ENCODE measurements around the gene SCFD2.

Gene SCFD2

DNA sequence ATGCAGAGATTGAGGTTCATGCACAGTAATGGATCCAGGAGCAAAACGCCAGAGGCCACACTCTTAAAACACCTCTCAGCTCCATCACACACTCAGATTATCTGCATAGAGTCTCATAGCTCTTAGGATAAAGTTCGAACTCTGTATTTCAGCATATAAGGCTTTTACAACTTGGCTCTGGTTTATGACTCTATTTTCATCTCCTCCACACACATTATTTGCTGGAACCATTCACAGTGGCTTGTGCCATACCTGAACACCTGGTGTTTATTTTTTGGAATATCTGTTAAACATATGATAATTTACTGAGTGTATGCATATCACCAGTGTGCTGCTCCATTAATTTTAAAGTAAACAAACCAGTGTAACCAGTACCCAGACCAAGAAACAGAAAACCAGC, 476.5 kb downstream of the SCFD2 start:
- Histone ChIP-seq H3K27me3 (ENCODE audit: insufficient read depth, low read length) (no peaks in the 10 kb centered on the region), H3K4me1 (ENCODE audit: control insufficient read depth, insufficient read depth, low read length, unreplicated experiment) (peaks cover 11% of the 10 kb centered on the region), H2AFZ (ENCODE audit: low read length, unreplicated experiment) (no peak overlapping the region), H3K36me3 (ENCODE audit: insufficient read depth, low read length) (no peaks in the 10 kb centered on the region), H3K27ac (ENCODE audit: low read depth, low read length) (no peak overlapping the region), H3K79me2 (ENCODE audit: control insufficient read depth, insufficient read depth, low read length, unreplicated experiment) (no peaks in the 10 kb centered on the region), H3K4me3 (ENCODE audit: low read depth, low read length) (no peak overlapping the region)

DNA sequence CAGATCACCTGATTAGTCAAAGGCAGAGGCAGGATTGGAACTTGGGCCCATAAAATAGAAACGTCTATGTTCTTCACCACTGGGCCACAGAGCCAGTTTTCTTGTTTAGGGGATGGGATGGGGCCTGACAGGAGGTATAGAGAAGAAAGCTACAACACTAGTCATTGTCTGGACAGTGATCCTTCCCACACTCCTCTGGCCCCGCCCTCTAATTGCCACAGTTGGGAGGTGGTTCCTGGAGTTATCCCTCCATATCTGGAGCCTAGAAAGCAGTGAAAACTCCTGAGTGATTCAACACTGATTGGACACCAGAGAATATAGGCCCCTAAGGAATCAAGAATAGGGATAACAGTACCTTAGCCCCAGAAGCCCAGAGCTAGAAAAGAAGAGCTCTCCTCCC, 480.9 kb downstream of the SCFD2 start:
- Histone ChIP-seq H3K4me1 (ENCODE audit: control insufficient read depth, insufficient read depth, low read length, unreplicated experiment) (peaks cover 4% of the 10 kb centered on the region), H3K27me3 (ENCODE audit: insufficient read depth, low read length) (no peaks in the 10 kb centered on the region), H3K4me3 (ENCODE audit: low read depth, low read length) (no peak overlapping the region), H3K79me2 (ENCODE audit: control insufficient read depth, insufficient read depth, low read length, unreplicated experiment) (no peaks in the 10 kb centered on the region), H3K27ac (ENCODE audit: low read depth, low read length) (no peak overlapping the region), H3K36me3 (ENCODE audit: insufficient read depth, low read length) (no peaks in the 10 kb centered on the region), H2AFZ (ENCODE audit: low read length, unreplicated experiment) (no peak overlapping the region)

DNA sequence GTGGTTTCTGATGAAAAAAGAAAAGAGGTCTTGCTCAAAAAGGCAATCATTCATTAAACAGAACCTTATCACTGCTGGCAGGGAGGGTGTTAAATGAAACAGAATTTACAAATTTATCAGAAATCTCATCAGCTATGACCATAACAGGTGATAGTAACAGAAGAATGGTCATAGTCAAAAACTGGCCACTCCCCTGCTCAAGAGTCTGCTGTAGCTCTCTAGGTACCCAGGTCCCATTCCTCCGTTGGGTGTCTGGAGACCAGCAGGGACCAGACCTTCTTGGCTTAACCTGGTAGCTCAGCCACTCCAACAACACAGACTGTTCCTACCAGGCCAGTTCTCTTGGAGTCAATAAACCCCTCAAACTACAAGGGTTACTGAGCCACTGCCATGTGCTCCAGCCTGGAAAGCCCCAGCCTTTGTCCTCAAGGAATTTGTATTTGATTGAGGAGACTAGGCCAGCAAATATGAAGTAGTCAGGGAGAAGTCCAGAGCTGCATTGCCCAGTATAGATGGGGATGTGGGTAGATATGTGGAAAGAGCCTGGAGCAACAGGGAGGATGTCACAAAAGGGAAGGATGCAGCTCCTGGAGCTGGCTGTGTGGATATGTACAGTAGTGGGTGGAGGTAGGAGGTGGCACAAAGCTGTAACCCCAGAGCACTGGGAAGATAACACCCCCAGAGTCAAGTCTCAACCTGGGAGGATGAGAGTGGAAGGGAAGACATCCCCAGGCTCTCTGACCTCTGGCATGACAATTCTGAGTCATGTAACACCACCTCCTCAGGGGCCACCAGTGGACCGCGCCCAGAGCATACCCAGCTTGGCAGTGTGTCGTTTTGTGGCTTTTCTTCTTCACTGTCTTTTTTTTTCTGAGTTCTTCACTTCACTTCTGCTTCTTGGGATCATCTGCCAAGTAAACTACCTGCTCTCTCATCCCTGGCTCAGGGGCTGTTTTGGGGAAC, 481.9 kb downstream of the SCFD2 start:
- Histone ChIP-seq H3K27ac (ENCODE audit: low read depth, low read length) (no peak overlapping the region), H3K4me3 (ENCODE audit: low read depth, low read length) (no peak overlapping the region)

DNA sequence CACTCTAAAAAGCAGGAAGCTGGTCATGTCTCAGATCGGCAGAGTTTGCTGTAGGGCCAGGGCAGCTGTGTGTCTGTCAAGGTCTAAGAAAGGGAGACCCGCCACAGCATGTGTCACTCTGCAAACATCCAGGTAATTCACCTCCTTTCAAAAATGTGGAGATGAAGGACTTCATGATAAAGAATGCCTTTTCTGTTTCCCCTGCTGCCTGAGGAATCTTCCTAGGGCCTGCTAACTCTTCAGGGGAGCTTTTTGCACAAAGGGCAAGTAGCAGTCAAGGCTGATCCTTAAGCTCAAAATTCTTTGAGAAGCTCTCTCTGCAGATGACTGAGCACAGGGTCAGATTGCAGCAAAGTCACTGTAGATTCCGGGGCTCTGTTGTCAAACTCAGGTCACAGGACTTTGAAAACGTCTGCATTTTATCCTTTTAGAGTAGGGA, 482.7 kb downstream of the SCFD2 start:
- Histone ChIP-seq H3K79me2 (ENCODE audit: control insufficient read depth, insufficient read depth, low read length, unreplicated experiment) (no peaks in the 10 kb centered on the region), H3K27ac (ENCODE audit: low read depth, low read length) (no peak overlapping the region), H3K36me3 (ENCODE audit: insufficient read depth, low read length) (no peaks in the 10 kb centered on the region), H3K27me3 (ENCODE audit: insufficient read depth, low read length) (no peaks in the 10 kb centered on the region), H2AFZ (ENCODE audit: low read length, unreplicated experiment) (no peak overlapping the region), H3K4me1 (ENCODE audit: control insufficient read depth, insufficient read depth, low read length, unreplicated experiment) (peaks cover 4% of the 10 kb centered on the region), H3K4me3 (ENCODE audit: low read depth, low read length) (no peak overlapping the region)

More for the DNA sequence above, 481.9 kb downstream of the SCFD2 start:
- H3K27me3 ChIP-seq (ENCODE audit: insufficient read depth, low read length), result no peaks in the 10 kb centered on the region
- H3K4me1 ChIP-seq (ENCODE audit: control insufficient read depth, insufficient read depth, low read length, unreplicated experiment), result peaks cover 4% of the 10 kb centered on the region
- no peaks in the 10 kb centered on the region for H3K79me2 ChIP-seq (ENCODE audit: control insufficient read depth, insufficient read depth, low read length, unreplicated experiment)
- no peak overlapping the region for H2AFZ ChIP-seq (ENCODE audit: low read length, unreplicated experiment)
- no peaks in the 10 kb centered on the region for H3K36me3 ChIP-seq (ENCODE audit: insufficient read depth, low read length)

DNA sequence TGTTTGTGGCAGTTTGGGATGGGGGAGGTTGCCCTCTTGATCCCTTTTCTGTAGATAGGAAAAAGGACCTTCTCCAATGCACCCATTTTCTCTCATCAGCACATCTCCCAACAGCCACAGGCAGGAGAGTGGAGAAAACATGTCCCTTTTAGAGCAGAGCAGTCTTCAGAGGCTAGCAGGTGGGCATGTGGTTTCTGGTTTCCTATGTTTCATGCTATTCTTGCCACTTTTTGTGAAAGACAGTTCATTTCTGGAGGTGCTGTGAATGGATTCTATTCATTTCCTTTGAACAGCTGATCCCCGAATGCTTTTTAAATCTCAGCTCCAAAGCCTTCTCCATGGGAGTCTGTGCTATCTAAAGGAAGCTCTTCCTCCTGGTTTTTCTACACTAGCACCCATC, 484.9 kb downstream of the SCFD2 start:
- H3K4me3 ChIP-seq (ENCODE audit: low read depth, low read length), result no peak overlapping the region
- no peaks in the 10 kb centered on the region for H3K36me3 ChIP-seq (ENCODE audit: insufficient read depth, low read length)
- no peak overlapping the region for H2AFZ ChIP-seq (ENCODE audit: low read length, unreplicated experiment)
- H3K27me3 ChIP-seq (ENCODE audit: insufficient read depth, low read length), result no peaks in the 10 kb centered on the region
- H3K4me1 ChIP-seq (ENCODE audit: control insufficient read depth, insufficient read depth, low read length, unreplicated experiment), result peaks cover 4% of the 10 kb centered on the region
- no peak overlapping the region for H3K27ac ChIP-seq (ENCODE audit: low read depth, low read length)
- H3K79me2 ChIP-seq (ENCODE audit: control insufficient read depth, insufficient read depth, low read length, unreplicated experiment), result no peaks in the 10 kb centered on the region

DNA sequence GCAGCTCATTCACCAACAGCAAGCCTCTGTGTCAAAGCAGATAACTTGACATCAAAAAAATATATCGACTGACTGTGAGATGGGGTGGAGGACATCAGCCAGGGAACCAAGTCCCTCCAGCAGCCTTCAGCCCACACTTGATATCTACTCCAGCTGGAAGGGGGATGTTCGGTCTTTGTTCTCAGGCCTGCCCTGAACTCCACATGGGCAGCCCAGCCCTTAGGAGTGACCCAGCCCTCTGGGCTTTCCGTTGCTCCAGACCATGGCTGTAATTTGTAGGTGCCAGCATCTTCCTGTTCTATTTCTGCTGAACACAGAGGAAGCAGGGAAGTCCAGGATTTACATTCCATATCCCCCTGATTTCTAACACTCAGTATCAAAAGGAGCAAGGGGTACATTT, 486.4 kb downstream of the SCFD2 start:
- Histone ChIP-seq H2AFZ (ENCODE audit: low read length, unreplicated experiment) (no peak overlapping the region), H3K79me2 (ENCODE audit: control insufficient read depth, insufficient read depth, low read length, unreplicated experiment) (no peaks in the 10 kb centered on the region), H3K4me1 (ENCODE audit: control insufficient read depth, insufficient read depth, low read length, unreplicated experiment) (no peaks in the 10 kb centered on the region), H3K4me3 (ENCODE audit: low read depth, low read length) (no peak overlapping the region), H3K36me3 (ENCODE audit: insufficient read depth, low read length) (no peaks in the 10 kb centered on the region), H3K27me3 (ENCODE audit: insufficient read depth, low read length) (no peaks in the 10 kb centered on the region), H3K27ac (ENCODE audit: low read depth, low read length) (no peak overlapping the region)

DNA sequence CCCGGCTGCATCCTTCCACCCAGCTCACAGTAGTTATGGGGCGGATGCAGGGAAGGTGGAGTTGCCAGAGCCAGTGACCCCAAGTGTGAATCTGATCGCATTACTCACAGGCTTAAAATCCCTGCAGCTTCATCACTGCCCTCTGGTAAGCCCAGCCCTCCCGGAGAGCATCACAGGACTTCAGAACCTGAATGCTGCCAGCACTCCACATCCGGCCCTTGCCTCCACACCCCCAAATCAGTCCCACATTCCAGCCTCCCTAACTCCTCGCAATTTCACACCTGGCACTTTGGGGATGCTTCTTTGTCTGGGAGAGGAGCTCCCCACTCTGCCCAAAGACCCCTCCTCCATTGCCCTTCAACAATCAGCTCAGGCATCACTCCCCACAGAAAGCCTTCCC, 488.2 kb downstream of the SCFD2 start:
- no peak overlapping the region for H2AFZ ChIP-seq (ENCODE audit: low read length, unreplicated experiment)
- no peaks in the 10 kb centered on the region for H3K79me2 ChIP-seq (ENCODE audit: control insufficient read depth, insufficient read depth, low read length, unreplicated experiment)

DNA sequence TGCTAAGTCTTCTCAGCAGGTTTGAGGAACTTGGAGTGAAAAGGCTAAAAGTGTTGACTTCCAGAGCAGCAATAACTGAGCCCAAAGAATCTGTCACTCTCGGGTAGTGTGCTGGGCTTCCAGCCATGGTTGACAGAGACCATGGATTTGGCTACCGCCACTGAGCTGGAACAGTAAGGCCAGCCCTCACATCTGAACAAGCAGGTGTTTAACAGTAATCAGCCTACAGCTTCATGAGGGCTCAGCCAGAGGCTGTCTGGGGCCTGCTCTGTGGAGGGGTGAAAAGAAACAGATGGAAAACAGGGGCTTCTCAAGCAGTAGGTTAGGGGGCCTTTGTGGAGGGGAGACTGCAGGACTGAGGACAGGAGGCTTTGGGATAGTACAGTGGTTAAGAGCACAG, 488.8 kb downstream of the SCFD2 start:
- Histone ChIP-seq H3K79me2 (ENCODE audit: control insufficient read depth, insufficient read depth, low read length, unreplicated experiment) (no peaks in the 10 kb centered on the region), H2AFZ (ENCODE audit: low read length, unreplicated experiment) (no peak overlapping the region), H3K4me1 (ENCODE audit: control insufficient read depth, insufficient read depth, low read length, unreplicated experiment) (no peaks in the 10 kb centered on the region), H3K27me3 (ENCODE audit: insufficient read depth, low read length) (no peaks in the 10 kb centered on the region), H3K36me3 (ENCODE audit: insufficient read depth, low read length) (no peaks in the 10 kb centered on the region), H3K4me3 (ENCODE audit: low read depth, low read length) (no peak overlapping the region), H3K27ac (ENCODE audit: low read depth, low read length) (no peak overlapping the region)

More for the DNA sequence above, 488.2 kb downstream of the SCFD2 start:
- H3K4me3 ChIP-seq (ENCODE audit: low read depth, low read length), result no peak overlapping the region
- H3K27ac ChIP-seq (ENCODE audit: low read depth, low read length), result no peak overlapping the region
- no peaks in the 10 kb centered on the region for H3K36me3 ChIP-seq (ENCODE audit: insufficient read depth, low read length)
- no peaks in the 10 kb centered on the region for H3K27me3 ChIP-seq (ENCODE audit: insufficient read depth, low read length)
- no peaks in the 10 kb centered on the region for H3K4me1 ChIP-seq (ENCODE audit: control insufficient read depth, insufficient read depth, low read length, unreplicated experiment)

DNA sequence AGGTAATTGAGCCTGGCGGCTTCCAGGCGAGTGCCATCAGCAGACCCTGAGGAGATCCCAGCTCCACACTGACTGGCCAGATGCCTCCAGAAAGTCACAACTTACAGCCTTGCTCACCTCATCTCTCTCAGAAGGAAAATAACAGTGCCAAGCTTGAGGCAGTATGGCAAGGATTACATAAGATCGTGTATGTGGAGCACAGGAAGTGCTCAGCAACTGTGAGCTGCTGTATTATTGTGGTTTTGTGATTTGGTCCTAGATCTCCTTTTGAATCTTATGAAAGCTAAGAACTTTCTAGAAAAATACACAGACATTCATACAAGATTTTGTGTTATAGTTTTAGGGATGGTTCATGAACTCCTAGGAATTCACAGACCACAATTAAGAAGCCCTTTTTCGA, 489.8 kb downstream of the SCFD2 start:
- Histone ChIP-seq H3K36me3 (ENCODE audit: insufficient read depth, low read length) (no peaks in the 10 kb centered on the region), H3K79me2 (ENCODE audit: control insufficient read depth, insufficient read depth, low read length, unreplicated experiment) (no peaks in the 10 kb centered on the region), H3K27ac (ENCODE audit: low read depth, low read length) (no peak overlapping the region), H3K4me1 (ENCODE audit: control insufficient read depth, insufficient read depth, low read length, unreplicated experiment) (no peaks in the 10 kb centered on the region), H2AFZ (ENCODE audit: low read length, unreplicated experiment) (no peak overlapping the region), H3K27me3 (ENCODE audit: insufficient read depth, low read length) (no peaks in the 10 kb centered on the region), H3K4me3 (ENCODE audit: low read depth, low read length) (no peak overlapping the region)

DNA sequence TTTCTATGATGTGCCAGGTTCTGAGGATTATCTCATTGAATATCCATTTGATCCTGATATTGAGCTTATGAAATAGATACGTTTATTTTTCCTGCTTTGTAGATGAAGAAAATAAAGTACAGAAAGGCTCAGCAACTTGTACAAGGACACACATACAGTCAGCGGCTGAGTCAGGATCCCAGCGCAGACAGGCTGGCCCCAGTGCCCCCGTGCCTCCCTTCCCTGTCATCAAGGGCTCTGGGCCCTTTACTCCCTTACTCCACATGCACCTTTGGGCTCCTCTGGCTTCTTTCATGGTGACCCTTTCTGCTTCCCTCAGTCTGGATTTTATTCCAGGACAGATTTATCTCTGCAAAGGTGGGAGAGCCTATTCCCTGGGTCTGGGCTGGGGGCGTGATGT, 490.9 kb downstream of the SCFD2 start:
- Histone ChIP-seq H3K36me3 (ENCODE audit: insufficient read depth, low read length) (no peaks in the 10 kb centered on the region), H3K79me2 (ENCODE audit: control insufficient read depth, insufficient read depth, low read length, unreplicated experiment) (no peaks in the 10 kb centered on the region), H3K4me1 (ENCODE audit: control insufficient read depth, insufficient read depth, low read length, unreplicated experiment) (no peaks in the 10 kb centered on the region), H3K27ac (ENCODE audit: low read depth, low read length) (no peak overlapping the region), H3K27me3 (ENCODE audit: insufficient read depth, low read length) (no peaks in the 10 kb centered on the region), H3K4me3 (ENCODE audit: low read depth, low read length) (no peak overlapping the region), H2AFZ (ENCODE audit: low read length, unreplicated experiment) (no peak overlapping the region)

DNA sequence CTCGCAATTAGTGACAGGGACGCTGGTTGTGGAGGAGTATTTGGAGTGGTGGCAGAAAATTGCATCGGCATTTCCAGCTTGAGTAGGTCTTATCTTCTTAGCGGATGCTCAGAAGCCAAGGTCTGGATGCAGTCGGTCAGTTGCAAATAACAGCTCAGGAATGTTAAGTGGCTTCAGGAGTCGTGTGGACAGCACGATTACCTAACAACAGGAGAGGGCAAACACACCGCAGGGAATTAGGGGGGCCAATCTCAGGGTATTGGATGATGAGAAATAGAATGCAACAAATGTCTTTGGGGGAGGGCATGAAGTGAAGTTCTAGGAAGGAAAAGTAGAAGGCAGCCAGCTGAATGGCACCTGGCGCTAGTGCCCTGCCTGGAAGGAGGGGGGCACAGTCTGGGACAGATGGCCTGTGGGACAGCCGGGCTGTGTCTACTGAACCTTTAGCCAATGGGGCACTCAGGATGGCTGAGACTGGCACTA, 492.0 kb downstream of the SCFD2 start:
- Histone ChIP-seq H3K79me2 (ENCODE audit: control insufficient read depth, insufficient read depth, low read length, unreplicated experiment) (no peaks in the 10 kb centered on the region), H3K36me3 (ENCODE audit: insufficient read depth, low read length) (no peaks in the 10 kb centered on the region), H3K4me1 (ENCODE audit: control insufficient read depth, insufficient read depth, low read length, unreplicated experiment) (no peaks in the 10 kb centered on the region), H3K27ac (ENCODE audit: low read depth, low read length) (no peak overlapping the region), H2AFZ (ENCODE audit: low read length, unreplicated experiment) (no peak overlapping the region), H3K4me3 (ENCODE audit: low read depth, low read length) (no peak overlapping the region), H3K27me3 (ENCODE audit: insufficient read depth, low read length) (no peaks in the 10 kb centered on the region)

Data from ACC112 (cell line).